GM19025 (cell line): ENCODE results near the gene HJURP.
"Not testable (repeated sequence)": the region's sequence is repeated elsewhere in the genome, so short reads cannot be mapped to it uniquely, and the experiment has no call there.

Experiments
- ATAC-seq: cut with Tn5 transposase; IDR thresholded peaks from one replicate; pipeline ENCODE4 v1.9.1; 2021; ENCODE audit warnings: mild to moderate bottlenecking, low read depth, moderate library complexity; ENCODE audit not compliant: unreplicated experiment

The HJURP gene, protein sequence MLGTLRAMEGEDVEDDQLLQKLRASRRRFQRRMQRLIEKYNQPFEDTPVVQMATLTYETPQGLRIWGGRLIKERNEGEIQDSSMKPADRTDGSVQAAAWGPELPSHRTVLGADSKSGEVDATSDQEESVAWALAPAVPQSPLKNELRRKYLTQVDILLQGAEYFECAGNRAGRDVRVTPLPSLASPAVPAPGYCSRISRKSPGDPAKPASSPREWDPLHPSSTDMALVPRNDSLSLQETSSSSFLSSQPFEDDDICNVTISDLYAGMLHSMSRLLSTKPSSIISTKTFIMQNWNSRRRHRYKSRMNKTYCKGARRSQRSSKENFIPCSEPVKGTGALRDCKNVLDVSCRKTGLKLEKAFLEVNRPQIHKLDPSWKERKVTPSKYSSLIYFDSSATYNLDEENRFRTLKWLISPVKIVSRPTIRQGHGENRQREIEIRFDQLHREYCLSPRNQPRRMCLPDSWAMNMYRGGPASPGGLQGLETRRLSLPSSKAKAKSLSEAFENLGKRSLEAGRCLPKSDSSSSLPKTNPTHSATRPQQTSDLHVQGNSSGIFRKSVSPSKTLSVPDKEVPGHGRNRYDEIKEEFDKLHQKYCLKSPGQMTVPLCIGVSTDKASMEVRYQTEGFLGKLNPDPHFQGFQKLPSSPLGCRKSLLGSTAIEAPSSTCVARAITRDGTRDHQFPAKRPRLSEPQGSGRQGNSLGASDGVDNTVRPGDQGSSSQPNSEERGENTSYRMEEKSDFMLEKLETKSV

DNA sequence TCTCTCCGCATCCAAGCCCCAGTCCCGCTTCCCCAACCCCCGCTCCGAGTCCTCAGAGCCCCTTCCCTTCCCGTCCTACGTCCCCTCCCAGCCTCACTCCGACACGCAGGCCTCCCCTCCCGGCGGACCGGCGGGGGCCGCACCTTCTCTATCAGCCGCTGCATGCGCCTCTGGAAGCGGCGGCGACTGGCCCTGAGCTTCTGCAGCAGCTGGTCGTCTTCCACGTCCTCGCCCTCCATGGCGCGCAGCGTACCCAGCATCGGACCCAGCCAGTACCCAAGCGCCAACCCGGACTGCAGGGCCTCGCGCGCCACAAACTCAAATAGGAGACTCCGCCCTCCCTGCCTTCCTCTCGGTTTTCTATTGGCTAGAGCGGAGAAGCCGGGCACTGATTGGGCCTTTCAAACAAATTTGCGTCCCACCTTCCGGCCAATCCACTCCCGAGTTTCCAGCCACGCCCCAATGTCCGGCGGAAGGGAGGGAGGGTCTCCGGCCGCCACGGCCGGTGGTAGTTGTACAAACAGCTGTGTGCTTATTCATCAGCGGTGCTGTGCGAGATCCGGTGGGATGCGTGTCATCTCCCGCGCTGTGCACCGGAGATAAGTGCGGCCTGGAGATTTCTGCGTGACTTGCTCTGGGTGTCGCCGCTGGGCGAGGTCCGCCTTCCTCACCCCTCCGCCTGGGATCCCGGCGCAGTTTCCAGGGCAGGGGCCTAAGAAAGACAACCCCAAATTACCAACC lies at the start of gene HJURP:
Gene HJURP, minus strand, starts transcription at position 295 of the 741 bp plus-strand sequence. Its CDS starts 35 bp downstream, at position 260.
- peak; percentile 98 for ATAC-seq

DNA sequence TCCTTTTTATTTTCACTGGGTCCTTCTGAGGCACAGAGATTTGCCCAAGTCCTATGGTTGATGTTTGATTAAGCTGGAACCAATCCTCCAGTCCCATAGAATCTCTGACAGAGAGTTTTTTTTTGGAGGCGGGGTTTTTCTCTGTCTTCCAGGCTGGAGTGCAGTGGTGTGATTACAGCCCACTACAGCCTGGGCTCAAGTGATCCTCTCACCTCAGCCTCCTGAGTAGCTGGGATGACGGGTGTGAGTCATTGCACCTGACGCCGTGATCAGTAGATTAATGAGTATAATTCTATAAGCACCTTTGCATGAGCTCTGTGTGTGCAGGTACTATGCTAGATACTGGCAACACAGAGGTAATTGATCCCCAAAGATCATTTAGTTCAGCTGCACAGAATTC lies 47.5 kb upstream of the HJURP start:
- no peak for ATAC-seq

DNA sequence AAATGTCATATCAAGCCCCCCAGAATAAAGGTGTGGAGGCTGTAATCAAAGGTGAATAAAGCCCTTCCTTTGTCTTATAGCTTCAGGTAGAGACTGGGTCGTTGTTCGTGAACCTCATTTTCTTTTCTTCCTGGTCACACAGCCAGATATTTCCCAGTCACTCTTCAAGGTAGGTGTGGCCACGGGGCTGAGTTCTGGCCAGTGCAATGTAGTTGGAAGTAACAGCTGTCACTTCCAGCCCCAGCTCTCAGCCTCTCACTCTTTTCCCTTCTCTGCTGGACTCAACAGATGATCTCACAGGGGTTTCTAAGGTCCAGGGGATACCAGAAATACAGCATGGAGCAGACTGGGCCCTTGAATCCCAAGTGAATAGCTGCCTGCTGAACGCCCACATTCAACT lies 47.0 kb upstream of the HJURP start:
- no peak for ATAC-seq

DNA sequence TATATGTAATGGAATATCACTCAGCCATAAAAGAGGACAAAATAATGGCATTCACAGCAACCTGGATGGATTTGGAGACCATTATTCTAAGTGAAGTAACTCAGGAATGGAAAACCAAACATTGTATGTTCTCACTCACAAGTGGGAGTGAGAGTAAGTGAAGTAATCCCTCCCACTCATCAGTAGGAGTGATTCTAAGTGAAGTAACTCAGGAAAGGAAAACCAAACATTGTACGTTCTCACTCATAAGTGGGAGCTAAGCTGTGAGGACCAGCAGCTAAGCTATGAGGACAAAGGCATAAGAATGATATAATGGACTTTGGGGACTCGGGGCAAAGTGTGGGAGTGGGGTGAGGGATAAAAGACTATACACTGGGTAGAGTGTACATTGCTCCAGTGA lies 41.9 kb upstream of the HJURP start:
- ATAC-seq = not testable (repeated sequence)

DNA sequence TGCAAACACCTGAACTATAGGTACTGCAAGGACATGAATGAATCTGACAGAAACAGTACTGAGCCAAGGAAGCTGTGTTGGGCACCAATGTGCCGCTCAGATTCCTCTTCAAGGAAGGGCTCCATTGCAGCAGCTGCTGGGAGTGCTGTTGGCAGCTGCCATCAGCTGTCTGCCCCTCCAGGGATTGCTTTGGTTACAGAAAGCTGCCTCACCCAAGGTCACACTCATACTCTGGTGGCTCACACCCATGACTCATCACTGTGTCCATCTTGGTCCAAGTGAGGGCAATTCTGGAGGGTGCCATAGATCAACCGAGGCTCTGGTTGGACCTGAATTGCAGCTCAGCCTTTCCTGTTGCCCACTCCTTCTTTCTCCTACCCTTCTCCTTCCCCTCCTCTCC lies 38.5 kb upstream of the HJURP start:
- ATAC-seq = no peak

DNA sequence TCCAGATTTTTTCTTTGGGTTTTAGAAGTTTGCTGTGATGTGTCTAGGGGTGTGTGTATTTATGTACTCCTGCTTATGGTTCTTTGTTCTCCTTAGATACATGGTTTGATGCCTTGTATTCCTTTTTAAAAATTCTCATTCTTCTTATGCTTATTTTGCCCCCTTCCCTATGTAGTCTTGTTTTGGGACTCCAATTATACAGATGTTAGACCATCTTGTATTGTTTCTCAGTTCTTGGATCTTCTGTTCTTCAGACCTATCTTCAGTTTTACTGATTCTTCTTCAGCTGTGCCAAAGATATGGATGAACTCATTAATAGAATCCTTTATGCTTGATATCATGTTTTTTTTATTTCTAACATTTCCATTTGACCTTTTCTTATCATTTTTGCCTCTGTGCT lies 28.0 kb upstream of the HJURP start:
- no peak for ATAC-seq

DNA sequence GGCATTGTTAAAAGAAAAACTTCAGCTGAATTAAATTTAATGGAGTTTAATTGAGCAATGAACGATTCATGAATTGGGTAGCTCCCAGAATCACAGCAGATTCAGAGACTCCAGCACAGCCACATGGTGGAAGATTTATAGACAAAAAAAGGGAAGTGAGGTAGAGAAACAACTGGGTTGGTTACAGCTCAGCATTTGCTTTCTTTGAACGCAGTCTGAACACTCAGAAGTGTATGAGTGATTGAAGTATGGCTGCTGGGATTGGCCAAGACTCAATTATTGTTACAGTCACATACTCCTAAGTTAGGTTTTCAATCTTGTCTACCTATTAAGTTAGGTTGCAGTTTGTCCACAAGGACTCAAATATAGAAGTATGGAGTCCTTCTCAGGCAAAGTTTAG lies 17.8 kb upstream of the HJURP start:
- not testable (repeated sequence) for ATAC-seq

DNA sequence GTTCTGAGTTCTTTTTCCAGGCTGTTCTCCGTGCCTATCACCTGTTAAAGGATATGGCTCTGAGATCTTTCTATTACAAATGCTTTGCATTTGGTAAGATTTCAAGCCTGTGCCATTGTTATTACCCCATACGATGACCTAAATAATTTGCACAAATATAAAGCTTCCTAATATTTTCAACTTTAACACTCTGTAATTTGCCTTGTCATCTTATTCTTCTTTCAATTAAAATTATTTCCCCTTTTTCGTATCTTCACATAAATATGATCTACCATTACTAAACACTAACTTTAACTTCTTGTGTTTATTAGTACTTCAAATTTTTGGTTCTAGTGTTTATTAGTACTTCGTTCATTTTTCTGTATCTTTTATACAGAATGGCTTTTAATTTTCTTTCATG lies 17.1 kb upstream of the HJURP start:
- ATAC-seq = no peak

DNA sequence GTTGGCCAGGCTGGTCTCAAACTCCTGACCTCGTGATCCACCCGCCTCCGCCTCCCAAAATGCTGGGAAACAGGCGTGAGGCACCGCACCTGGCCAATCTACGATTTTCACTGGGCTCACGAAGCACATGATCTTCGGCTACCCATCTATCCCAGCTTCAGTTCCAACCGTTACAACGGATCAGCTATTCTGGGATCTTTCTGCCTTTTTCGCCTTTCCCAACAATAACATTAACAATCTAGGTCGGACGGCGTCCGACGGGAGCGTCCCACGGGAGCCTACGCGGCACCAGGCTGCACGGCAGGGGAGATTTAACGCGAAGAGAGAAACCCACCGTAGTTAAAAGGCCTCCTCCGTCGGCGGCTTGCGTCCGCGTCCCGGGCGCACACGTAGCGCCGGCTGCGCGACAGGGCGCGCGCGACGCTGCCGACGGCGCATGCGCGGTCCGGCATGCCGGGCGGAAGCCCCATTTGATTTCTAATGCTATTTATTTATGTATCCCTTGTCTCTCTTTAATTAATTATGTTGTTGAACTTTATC lies 13.7 kb upstream of the HJURP start, which contains the start of gene MSL3B:
Gene MSL3B, minus strand, starts transcription at position 394 of the 540 bp plus-strand sequence.
- ATAC-seq = no peak

DNA sequence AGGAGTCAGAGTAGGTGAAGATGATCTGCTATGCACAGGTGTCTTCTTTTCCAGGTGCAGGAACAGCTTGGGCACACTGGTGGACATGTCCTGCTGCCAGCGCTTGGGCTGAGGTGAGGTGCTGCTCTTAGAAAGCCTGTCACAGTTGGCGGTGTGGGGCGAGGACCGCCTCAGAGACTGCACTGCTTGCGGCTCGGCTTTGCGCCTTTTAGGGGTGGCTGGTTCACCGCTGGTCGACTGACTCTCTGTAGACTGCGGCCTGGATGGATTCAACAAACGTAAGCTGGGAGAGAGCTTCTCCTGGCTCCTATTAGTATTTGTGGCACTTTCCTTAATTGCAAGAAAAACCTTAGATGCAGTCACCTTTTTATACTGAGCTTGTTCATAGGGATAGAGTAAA lies 12.1 kb upstream of the HJURP start:
- no peak for ATAC-seq

DNA sequence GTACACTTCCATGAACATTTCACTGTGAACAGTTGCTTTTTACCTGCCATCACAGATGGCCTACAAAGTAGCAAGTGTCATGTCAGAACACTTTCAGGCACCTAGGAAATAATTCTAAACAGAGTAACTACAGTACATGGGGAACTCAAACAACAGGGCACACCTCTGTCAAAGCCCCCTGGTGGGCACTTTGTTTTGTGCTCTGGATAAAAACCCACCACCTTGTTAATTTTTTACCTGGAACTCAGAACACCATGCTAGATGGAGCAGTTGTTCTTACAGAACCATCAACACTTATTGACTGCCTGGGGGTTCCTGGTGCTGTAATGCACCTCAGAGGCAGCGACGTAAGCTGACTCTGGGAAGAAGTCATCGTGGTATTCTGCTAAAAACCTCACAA lies 11.5 kb upstream of the HJURP start:
- no peak for ATAC-seq

DNA sequence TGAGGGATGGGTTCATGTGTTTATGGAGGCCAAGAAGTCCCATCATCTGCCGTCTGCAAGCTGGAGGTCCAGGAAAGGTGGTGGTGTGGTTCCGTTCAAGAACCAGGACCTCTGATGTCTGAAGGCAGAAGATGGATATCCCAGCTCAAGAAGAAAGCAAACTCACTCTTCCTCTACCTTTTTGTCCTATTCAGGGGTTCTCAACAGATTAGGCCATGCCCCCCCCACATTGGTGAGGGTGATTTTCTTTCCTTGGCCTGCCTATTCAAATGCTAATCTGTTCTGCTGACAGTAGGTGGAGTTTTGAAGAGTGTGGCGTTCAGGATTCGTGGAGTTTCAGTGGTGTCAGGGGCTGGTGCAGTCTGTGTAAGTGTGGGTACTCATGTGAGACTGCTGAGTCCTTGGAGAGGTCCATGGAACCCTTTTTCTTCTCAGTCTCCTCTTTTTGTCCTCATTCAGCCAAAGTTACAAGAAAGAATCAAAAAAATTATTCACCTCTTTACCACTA lies 8.0 kb upstream of the HJURP start:
- ATAC-seq = no peak

DNA sequence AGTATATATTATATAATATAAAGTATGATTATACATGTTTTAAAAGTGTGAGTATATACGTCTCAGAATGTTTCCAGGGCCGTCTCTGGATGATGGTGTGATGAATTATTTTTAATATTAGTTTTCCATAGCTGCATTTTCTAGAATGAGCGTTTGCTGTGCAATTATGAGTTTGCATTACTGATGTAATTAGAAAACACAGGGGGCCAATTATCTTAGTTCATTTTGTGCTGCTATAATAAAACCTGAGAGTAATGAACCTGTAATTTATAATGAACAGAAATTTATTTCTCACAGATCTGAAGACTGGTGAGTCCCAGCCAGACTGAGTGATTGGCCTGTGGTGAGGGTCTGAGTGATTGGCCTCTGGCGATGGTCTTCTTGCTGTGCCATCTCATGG lies 4.0 kb upstream of the HJURP start:
- no peak for ATAC-seq

DNA sequence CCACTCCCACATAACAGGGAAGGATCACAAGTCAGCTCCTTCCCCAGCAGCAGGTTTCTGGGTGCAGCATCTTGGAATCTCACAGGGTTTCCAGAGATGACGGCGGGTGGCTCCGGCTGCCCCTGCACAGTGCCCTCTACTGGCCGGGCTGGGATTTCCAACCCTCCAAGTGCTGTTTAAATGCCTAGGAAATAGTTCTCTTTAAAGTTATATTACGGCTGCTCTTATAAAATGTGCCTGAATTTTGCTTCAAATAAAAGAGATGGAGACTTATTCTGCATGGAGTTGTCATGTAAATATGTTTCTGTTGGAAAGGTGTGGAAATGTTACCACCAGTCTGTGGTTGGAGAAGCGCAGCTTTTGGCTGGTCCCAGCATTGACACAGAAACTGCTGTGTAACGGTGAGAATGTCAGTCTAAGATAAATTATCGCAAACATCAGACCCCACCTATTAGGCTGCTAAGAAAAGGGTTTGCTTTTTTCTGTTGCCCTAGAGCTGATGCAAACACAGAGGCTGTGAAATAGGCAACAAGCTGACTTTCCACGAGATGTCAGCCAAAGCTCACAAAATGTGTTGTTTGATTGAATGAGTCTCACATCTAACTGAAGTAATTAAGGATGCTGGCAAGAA lies 3.3 kb upstream of the HJURP start:
- ATAC-seq = no peak

DNA sequence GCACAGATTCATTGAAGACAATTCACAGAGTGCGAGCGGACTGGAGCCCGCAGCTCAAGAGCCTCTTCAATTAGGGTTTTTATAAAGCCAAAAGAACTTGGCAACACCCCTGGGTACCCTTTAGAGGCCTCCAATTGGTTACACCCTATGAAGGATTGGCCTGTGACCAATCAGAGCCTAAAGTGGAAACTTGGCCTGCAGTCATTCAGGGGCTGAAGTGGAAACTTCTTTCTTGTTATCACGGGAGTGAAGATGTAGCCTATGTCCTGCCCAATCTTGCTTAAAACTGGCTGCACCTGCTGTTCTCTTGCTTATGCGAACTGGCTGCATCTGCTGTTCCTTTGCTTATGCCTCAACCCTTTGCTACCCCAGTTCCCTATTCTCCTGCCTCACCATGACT lies 1.8 kb upstream of the HJURP start:
- no peak for ATAC-seq

DNA sequence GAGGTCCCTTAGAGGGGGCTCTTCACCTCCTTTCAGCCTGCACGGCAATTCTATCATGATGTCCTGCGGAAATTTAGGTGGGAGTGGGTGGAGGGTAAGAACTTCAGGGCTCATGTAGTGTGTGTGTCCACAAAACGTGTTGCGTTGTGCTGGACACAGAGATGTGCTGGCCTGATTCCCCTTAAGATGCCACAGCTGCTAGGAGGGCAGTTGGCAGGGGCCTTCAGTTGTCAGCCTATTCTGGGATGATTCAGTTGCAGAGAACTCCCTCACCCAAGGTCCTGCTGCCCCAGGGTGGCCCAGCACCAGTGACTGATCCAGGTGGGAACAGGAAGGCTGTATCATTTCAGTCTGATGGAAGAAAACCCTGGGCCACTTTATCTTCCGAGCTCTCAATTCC lies 1.0 kb upstream of the HJURP start:
- no peak for ATAC-seq

DNA sequence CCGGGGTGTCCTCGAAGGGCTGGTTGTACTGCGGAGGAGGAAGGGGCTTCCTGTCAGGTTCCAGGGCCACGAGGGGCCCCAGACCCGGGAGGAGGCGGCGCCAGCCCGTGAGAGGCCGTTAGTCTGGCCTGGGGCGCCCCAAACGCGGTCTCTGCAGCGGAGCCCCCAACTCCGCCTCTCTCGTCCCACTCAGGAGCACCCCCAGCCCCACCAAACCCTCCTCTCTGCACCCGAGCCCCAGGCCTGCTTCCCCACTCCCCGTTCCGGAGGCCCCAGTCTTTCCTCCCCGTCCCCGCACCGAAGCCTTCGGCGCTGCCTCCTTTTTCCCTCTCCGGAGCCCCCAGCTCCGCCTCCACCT lies 473 bp downstream of the HJURP start:
- no peak for ATAC-seq

DNA sequence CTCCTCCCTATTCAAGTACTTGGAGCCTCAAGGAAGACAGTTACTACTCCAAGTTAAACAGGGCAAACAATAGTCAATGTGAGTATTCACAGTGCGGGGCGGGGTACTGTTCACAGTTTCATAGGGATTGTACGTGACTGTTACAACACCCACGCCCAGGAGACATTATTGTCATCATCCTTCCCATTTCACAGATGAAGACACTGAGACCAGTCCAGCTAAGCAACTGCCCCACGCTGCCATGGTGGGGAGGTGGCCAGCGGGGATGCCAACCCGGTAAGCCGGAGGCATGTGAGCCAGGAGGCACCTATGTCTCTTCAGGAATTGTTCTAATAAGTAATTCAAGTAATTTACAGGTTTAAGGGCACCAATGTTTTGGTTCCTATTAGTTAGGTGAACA lies 982 bp downstream of the HJURP start:
- no peak for ATAC-seq

DNA sequence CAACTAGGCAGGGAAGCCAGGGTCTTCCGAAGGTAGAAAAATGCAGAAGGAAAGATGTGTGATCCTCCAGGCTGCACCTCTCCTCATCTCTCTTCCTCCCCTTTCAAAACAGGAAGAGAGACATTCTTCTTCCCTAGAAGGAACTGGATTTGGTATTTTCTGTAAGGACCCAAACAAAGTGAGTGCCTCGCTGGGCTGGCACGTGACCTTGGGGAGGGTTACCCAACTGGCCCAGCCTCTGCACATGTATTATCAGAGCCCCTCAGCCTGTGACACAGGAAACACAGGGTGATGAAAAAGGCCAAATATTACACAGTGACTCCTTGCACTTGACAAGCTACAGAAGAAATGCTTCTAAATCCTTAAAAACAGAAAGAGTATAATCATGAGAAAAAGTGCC lies 2.3 kb downstream of the HJURP start:
- ATAC-seq = no peak

DNA sequence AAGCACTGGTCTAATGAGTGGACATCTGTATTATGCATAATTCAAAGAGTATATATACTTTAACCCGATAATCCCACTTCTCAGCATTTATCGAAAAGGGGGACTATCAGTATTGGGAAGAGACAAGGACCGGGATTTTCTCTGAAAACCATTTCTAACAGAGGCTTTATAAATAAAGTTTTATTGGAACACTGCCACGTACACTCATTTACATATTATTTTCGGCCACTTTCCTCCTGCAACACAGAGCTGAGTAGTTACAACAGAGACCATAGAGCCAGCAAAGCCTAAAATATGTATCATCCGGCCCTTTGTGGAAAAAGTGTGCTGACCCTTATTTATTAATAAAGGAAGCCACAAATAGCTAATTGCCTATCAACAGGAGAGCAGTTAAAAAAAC lies 3.2 kb downstream of the HJURP start:
- no peak for ATAC-seq
